Measurements from ENCODE around the gene SLC2A1.

DNA sequence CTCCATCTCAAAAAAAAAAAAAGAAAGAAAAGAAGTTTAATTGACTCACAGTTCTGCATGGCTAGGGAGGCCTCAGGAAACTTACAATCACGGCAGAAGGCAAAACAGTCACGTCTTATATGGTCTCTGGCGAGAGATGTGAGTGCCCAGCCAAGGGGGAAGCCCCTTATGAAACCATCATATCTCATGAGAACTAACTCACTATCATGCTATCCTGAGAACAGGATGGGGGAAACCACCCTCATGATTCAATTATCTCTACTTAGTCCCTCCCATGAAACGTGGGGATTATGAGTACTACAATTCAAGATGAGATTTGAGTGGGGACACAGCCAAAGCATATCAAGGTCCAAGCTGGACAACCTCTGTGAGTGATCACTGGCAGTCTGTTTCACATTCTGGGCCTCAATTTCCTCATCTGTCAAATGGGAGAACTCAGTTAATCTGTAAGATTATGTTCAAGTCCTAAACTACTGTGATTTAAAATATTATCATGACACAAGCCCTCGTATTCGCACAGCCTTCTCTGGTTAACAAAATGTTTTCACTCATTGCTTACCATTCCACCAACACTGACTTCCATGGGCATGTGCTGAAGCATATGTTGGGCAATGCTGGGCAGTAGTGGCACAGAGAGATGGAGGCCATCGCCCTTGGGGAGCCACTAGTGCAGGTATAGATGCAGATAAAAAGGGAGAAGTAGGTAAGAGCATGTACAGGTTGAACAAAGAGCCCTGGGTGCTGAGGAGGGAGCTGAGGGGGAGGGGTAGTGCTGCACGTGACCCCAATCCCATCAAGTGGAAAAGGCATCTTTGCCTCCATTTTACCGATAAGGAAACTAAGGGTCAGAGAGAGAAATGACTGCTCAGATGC is 46.2 kb upstream of the SLC2A1 start:
- no peak for TF ChIP-seq CTCF (conservative IDR thresholded peaks at IDR 0.05; ENCODE audit: low read depth, low read length)
- TF ChIP-seq EZH2 (IDR thresholded peaks at IDR 0.05; ENCODE audit: low read length, unreplicated experiment): no peak
- TF ChIP-seq EZH2phosphoT487 (IDR thresholded peaks at IDR 0.05; ENCODE audit: borderline replicate concordance, low read length): no peak
